Measurements from ENCODE around the gene SFI1.
"Not testable (repeated sequence)": the region's sequence is repeated elsewhere in the genome, so short reads cannot be mapped to it uniquely, and the experiment has no call there.

SFI1 gene

GRCh38 chr22:31496735-31497146 lies 405 bp downstream of the SFI1 start:
- Histone ChIP-seq H3K4me3 (replicated peaks; ENCODE audit: low read depth, low read length) (peak overlapping the region; percentile 94), H3K36me3 (ENCODE audit: control insufficient read depth, insufficient read depth, low read length) (peaks cover 2% of the 10 kb centered on the region), H3K27me3 (replicated peaks; ENCODE audit: control insufficient read depth, insufficient read depth, low read length) (no peaks in the 10 kb centered on the region)
- TF ChIP-seq CTCF (IDR thresholded peaks at IDR 0.05; ENCODE audit: insufficient read depth, low read length, poor library complexity, severe bottlenecking): no peak
- DNase-seq (ENCODE audit: extremely low read depth, insufficient read length): no peak

- TF ChIP-seq CTCF (IDR thresholded peaks at IDR 0.05; ENCODE audit: insufficient read depth, low read length, poor library complexity, severe bottlenecking): no peak
- Histone ChIP-seq H3K27me3 (replicated peaks; ENCODE audit: control insufficient read depth, insufficient read depth, low read length) (no peaks in the 10 kb centered on the region), H3K36me3 (ENCODE audit: control insufficient read depth, insufficient read depth, low read length) (peaks cover 2% of the 10 kb centered on the region), H3K4me3 (replicated peaks; ENCODE audit: low read depth, low read length) (peak overlapping the region; percentile 94)
- no peak for DNase-seq (ENCODE audit: extremely low read depth, insufficient read length)
Observed at GRCh38 chr22:31497148-31497938, 1.0 kb downstream of the SFI1 start.

- TF ChIP-seq CTCF (IDR thresholded peaks at IDR 0.05; ENCODE audit: insufficient read depth, low read length, poor library complexity, severe bottlenecking): no peak
- Histone ChIP-seq H3K36me3 (ENCODE audit: control insufficient read depth, insufficient read depth, low read length) (peaks cover 2% of the 10 kb centered on the region), H3K4me3 (replicated peaks; ENCODE audit: low read depth, low read length) (no peak overlapping the region), H3K27me3 (replicated peaks; ENCODE audit: control insufficient read depth, insufficient read depth, low read length) (no peaks in the 10 kb centered on the region)
- DNase-seq (ENCODE audit: extremely low read depth, insufficient read length): no peak
Observed at GRCh38 chr22:31501738-31502137, 5.4 kb downstream of the SFI1 start.

GRCh38 chr22:31503211-31503964 lies 7.1 kb downstream of the SFI1 start:
- Histone ChIP-seq H3K27me3 (replicated peaks; ENCODE audit: control insufficient read depth, insufficient read depth, low read length) (no peaks in the 10 kb centered on the region), H3K4me3 (replicated peaks; ENCODE audit: low read depth, low read length) (no peak overlapping the region), H3K36me3 (ENCODE audit: control insufficient read depth, insufficient read depth, low read length) (peaks cover 2% of the 10 kb centered on the region)
- DNase-seq (ENCODE audit: extremely low read depth, insufficient read length): no peak
- no peak for TF ChIP-seq CTCF (IDR thresholded peaks at IDR 0.05; ENCODE audit: insufficient read depth, low read length, poor library complexity, severe bottlenecking)

- no peak for TF ChIP-seq CTCF (IDR thresholded peaks at IDR 0.05; ENCODE audit: insufficient read depth, low read length, poor library complexity, severe bottlenecking)
- DNase-seq (ENCODE audit: extremely low read depth, insufficient read length): no peak
- Histone ChIP-seq H3K27me3 (replicated peaks; ENCODE audit: control insufficient read depth, insufficient read depth, low read length) (no peaks in the 10 kb centered on the region), H3K36me3 (ENCODE audit: control insufficient read depth, insufficient read depth, low read length) (peaks cover 3% of the 10 kb centered on the region), H3K4me3 (replicated peaks; ENCODE audit: low read depth, low read length) (no peak overlapping the region)
Observed at GRCh38 chr22:31504282-31504681, 7.9 kb downstream of the SFI1 start.

- not testable (repeated sequence) for H3K36me3 ChIP-seq (ENCODE audit: control insufficient read depth, insufficient read depth, low read length); DNase-seq (ENCODE audit: extremely low read depth, insufficient read length); H3K4me3 ChIP-seq (replicated peaks; ENCODE audit: low read depth, low read length); H3K27me3 ChIP-seq (replicated peaks; ENCODE audit: control insufficient read depth, insufficient read depth, low read length)
Observed at GRCh38 chr22:31507517-31507916, 11.2 kb downstream of the SFI1 start.

Data from GM06990 (cell line).